GM19025 (cell line): ENCODE results near the gene DYNC2LI1.
"Not testable (repeated sequence)": the region's sequence is repeated elsewhere in the genome, so short reads cannot be mapped to it uniquely, and the experiment has no call there.

Experiments
- ATAC-seq: cut with Tn5 transposase; IDR thresholded peaks from one replicate; pipeline ENCODE4 v1.9.1; 2021; ENCODE audit warnings: mild to moderate bottlenecking, low read depth, moderate library complexity; ENCODE audit not compliant: unreplicated experiment

DYNC2LI1 gene

GRCh38 chr2:43773876-43774613 lies at the start of gene DYNC2LI1:
Gene DYNC2LI1, plus strand, starts transcription at chr2:43774039. Its CDS starts 100 bp downstream, at chr2:43774139.
- peak; percentile 98 for ATAC-seq

GRCh38 chr2:43724728-43725526 lies 48.9 kb upstream of the DYNC2LI1 start:
- ATAC-seq, result no peak

DNA sequence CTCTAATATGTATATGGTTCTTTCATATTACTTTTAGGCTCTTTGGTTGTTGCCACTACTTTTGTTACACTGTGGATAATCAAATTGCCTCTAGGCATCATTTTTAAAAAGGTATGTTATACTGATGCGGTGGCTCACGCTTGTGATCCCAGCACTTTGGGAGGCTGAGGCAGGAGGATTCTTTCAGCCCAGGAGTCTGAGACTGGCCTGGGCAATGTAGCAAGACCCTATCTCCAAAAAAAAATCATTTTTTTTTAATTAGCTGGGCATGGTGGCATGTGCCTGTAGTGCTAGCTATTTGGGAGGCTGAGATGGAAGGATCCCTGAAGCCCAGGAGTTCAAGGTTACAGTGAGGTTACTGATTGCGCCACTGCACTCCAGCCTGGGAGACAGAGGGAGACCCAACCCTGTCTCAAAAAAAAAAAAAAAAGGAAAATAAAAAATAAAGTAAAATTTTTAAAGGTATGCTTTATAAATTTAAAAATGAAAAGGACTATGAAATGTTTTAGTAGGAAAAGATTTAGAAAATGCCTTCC lies 48.1 kb upstream of the DYNC2LI1 start:
- ATAC-seq, result no peak

GRCh38 chr2:43726961-43727633 lies 46.7 kb upstream of the DYNC2LI1 start:
- not testable (repeated sequence) for ATAC-seq

DNA sequence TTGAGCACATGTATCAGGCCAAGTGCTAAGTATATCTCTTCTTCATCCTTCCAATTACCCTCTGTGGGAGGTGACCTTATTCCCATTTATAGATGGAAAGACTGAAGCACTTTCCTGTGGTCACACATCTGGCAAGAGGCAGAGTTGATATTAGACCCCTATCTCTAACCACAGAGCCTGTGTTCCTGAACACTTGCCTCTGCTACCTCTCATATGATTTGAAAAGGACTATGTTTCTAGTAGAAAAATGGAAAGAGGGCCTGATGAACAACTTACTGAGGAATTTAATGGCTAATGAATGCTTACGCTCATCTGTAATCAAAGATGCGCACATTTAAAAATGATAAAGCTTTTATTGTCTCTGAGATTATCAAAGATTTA lies 46.2 kb upstream of the DYNC2LI1 start:
- ATAC-seq, result no peak

DNA sequence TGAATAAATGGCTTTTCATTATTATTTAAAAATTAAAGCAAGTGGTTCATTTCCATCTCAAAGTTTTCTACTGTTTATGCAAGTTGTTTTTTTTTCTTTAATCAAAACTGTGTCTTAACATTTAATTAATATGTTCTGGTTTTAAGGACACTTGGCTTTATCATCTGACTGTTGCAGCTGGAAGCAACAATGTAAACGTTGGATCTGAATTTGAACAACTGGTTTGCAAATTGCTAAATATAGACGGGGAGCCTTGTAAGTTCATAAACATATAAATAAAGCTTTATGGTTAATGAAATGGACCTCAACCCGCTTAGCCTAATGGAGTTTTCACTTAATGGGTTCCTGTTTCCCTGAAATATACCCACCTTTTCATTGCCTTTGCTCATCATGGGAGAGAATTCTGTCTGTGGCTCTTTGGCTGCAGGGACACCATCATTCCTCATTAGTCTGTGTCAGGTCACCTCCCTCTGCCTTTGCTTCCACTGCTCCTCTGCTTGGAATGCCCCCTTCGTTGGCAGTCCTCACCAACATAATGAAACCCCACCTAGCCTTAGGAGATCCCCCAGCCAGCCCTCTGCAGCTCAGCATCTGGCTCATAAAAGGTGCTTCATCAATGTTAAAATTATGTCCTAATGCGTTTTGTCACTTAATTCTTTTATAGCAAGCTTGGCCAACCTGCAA lies 44.2 kb upstream of the DYNC2LI1 start:
- ATAC-seq, result no peak

DNA sequence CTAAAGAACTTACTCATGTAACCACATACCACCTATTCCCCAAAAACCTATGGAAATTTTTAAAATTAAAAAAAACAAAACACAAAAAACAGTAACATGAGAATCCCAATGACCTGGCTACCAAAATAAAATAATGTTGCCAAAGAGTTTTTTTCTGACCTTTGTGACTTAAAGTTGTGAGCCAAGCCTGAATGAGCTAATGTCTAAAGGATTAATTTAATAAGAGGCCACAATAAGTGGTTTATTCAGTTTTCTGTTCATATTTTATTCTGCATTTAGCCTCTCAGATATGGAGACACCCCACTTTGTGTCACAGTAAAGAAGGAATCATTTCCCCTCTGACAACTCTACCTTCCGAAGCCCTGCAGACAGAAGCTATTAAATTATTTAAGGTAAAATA lies 42.6 kb upstream of the DYNC2LI1 start:
- no peak for ATAC-seq

GRCh38 chr2:43736637-43737036 lies 37.2 kb upstream of the DYNC2LI1 start:
- no peak for ATAC-seq

GRCh38 chr2:43737097-43737854 lies 36.6 kb upstream of the DYNC2LI1 start:
- no peak for ATAC-seq

DNA sequence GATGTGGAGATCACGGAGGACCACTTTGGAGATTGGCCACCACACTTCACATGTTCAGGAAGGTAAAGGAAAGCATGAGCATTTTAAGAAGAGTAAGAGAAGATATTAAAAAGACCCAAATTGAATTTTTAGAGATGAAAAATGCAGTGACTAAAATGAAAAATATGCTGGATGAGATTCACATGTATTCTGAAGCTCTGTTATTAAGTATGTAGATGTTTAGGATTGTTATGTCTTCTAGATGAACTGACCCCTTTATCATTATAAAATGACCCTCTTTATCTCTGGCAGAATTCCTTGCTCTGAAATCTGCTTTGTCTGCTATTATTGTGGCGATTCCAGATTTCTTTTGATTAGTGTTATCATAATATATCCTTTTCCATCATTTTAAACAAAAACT lies 36.0 kb upstream of the DYNC2LI1 start:
- ATAC-seq, result no peak

GRCh38 chr2:43738257-43738656 lies 35.6 kb upstream of the DYNC2LI1 start:
- ATAC-seq, result no peak

- ATAC-seq, result no peak
Measured at GRCh38 chr2:43743706-43744105, 30.1 kb upstream of the DYNC2LI1 start.

- ATAC-seq, result no peak
Measured at GRCh38 chr2:43745457-43745856, 28.4 kb upstream of the DYNC2LI1 start.

GRCh38 chr2:43748333-43748732 lies 25.5 kb upstream of the DYNC2LI1 start:
- ATAC-seq, result no peak

GRCh38 chr2:43749583-43749982 lies 24.3 kb upstream of the DYNC2LI1 start:
- ATAC-seq, result no peak

DNA sequence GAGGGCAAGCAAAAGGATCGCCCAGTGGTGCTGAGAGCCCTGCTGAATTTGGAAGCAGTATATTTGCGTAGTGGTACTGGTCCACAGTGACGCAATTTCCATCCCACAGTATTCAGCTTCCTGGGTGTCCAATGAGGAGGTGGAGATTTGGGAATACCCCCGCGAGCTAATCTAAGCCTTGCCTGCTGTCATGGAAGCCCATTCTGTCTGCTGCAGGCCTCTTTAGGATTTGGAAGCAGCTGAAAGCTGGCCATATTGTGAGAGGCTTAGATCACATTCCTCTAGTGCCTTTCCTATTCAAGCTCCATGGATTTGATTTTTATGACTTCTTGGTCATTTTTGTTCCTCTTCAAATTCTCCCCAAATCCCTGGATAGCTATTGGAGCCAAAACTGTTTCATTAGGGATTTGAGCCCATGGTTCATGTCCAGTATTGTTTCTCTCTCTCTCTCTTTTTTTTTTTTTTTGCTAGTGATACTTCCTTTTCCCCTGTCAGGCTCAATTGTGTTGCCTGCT lies 22.3 kb upstream of the DYNC2LI1 start:
- no peak for ATAC-seq

GRCh38 chr2:43752302-43752701 lies 21.5 kb upstream of the DYNC2LI1 start:
- ATAC-seq, result no peak

- no peak for ATAC-seq
Measured at GRCh38 chr2:43754180-43754579, 19.7 kb upstream of the DYNC2LI1 start.

GRCh38 chr2:43758739-43759138 lies 15.1 kb upstream of the DYNC2LI1 start:
- no peak for ATAC-seq

GRCh38 chr2:43759195-43759594 lies 14.6 kb upstream of the DYNC2LI1 start:
- no peak for ATAC-seq
